Body of pancreas (tissue), 4 donors: ENCODE results near the gene LRRC10.

Source experiments
- CTCF ChIP-seq, 7 experiments: fragments of 450-650 bp in 4 of 7; fragments of 200-600 bp in 3 of 7; sonication (generic) in 3 of 7; IDR thresholded peaks; one replicate each; pipeline ENCODE4 v1.5.1; 2016 to 2019; ENCODE audit warnings: antibody characterized with exemption in 7 of 7
- POLR2A ChIP-seq, 3 donors: fragments of 450-650 bp; IDR thresholded peaks; one replicate each; pipeline ENCODE4 v1.6.1; 2016; ENCODE audit warnings: antibody characterized with exemption in 3 of 3, mild to moderate bottlenecking in 2 of 3

DNA sequence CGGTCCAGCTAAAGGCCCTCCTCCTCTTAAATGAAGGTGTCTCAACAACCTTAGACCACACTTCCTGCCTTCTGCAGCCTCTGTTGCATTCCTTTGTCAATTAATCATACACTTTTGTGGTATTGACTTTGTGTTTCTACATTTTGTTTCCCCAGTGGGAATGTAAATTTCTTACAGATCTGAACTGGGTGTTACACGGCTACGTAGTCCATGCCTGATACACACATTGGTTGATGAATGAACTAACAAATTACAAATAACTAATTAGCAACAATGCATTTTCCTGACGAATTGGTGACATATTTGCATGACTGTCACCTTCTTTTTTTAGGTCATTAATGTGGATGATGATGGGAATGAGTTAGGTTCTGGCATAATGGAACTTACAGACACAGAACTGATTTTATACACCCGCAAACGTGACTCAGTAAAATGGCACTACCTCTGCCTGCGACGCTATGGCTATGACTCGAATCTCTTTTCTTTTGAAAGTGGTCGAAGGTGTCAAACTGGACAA, 40.6 kb downstream of the LRRC10 start:
- TF ChIP-seq CTCF (IDR thresholded peaks at IDR 0.05), result no peak
- TF ChIP-seq POLR2A (IDR thresholded peaks at IDR 0.05), result no peak
